GM19463 (cell line): ENCODE results near the gene SMYD4.
"Not testable (repeated sequence)": the region's sequence is repeated elsewhere in the genome, so short reads cannot be mapped to it uniquely, and the experiment has no call there.

Experiments used
- ATAC-seq: cut with Tn5 transposase; IDR thresholded peaks from one replicate; pipeline ENCODE4 v1.9.1; 2021; ENCODE audit warnings: mild to moderate bottlenecking, moderate library complexity; ENCODE audit not compliant: unreplicated experiment

SMYD4 gene, protein sequence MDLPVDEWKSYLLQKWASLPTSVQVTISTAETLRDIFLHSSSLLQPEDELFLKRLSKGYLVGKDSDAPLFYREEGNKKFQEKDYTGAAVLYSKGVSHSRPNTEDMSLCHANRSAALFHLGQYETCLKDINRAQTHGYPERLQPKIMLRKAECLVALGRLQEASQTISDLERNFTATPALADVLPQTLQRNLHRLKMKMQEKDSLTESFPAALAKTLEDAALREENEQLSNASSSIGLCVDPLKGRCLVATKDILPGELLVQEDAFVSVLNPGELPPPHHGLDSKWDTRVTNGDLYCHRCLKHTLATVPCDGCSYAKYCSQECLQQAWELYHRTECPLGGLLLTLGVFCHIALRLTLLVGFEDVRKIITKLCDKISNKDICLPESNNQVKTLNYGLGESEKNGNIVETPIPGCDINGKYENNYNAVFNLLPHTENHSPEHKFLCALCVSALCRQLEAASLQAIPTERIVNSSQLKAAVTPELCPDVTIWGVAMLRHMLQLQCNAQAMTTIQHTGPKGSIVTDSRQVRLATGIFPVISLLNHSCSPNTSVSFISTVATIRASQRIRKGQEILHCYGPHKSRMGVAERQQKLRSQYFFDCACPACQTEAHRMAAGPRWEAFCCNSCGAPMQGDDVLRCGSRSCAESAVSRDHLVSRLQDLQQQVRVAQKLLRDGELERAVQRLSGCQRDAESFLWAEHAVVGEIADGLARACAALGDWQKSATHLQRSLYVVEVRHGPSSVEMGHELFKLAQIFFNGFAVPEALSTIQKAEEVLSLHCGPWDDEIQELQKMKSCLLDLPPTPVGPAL

DNA sequence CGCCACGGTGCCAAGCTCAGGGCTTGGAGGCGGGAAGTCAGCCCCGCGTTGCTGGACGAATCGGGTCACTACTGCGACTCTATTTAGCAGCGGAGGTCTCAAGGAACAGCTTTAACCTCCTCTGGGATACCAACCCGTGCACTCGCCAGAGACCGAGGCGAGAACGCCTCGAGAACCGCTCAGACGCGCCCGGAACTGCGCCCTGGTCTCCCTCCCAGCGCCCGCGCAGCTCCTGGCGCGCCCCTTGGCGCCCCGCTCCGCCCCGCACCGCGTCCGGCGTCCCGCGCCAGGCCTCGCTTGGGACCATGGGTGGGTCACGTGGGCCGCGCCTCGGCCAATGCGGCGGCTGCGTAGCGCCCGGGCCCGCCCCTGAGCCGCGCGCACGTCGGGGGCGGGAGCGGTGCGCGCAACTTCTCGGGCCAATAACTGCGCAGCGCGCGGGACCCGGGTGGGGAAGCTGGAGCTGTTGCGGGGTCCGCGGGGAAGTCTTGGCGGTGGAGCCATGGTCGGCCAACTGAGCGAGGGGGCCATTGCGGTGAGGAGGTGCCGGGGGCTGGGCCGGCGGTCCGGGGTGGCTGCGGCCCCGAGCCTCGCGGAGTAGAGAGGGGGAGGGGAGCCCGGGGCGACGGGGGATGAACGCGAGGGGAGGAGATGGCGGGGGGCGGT is at the start of gene SMYD4, which contains the start of gene RPA1:
TSS of gene SMYD4 (minus strand) at position 311 of the 666 bp plus-strand sequence. CDS start 1,908 bp downstream, outside the sequence.
TSS of gene RPA1 (plus strand) at position 414 of the 666 bp plus-strand sequence. CDS start at position 503, 89 bp downstream.
- peak; percentile 87 for ATAC-seq

DNA sequence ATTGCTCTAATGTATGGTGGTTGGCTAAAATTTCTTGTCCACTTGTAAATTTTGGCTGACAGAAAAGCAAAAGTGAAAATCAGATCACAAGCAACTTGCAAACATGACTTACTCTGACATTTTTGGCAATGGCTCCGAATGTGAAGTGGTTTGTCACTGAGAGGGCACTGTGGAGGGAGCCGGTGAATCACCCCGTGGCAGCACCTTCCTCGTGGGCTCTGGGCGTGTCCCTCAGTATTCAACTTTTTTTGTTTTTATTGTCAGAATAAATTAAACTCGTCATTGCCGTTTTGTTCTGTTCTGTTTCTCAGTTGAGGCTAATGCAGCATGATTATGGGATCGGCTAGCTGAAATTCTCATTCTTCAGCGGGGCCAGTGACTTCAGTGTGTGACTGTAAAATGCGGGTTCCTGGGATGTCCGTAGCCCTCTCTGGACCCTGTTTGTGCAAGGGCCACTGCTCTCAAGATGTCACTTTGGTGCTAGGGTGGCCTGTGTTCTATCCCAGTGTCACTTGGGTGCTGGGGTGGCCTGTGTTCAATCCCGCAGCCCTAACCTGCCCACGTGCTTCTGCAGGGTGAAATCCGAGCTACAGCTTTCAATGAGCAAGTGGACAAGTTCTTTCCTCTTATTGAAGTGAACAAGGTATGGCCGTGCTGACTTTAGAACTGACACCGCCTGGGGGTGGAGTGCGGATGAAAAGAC is 48.9 kb upstream of the SMYD4 start:
- no peak for ATAC-seq

DNA sequence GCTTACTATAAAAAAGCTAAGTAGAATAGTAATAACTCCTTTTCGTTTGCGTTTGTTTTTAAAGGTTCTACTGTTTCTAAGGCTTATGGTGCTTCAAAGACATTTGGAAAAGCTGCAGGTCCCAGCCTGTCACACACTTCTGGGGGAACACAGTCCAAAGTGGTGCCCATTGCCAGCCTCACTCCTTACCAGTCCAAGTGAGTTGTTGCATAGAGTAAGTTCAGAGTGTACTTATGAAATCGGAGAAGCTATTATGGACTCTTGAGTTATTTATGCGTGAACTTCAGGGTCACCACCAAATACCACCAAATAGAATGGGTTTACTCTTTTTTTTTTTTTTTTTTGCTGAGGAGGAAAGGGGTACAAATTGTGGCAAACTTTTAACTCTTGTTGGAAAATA is 45.9 kb upstream of the SMYD4 start:
- no peak for ATAC-seq

DNA sequence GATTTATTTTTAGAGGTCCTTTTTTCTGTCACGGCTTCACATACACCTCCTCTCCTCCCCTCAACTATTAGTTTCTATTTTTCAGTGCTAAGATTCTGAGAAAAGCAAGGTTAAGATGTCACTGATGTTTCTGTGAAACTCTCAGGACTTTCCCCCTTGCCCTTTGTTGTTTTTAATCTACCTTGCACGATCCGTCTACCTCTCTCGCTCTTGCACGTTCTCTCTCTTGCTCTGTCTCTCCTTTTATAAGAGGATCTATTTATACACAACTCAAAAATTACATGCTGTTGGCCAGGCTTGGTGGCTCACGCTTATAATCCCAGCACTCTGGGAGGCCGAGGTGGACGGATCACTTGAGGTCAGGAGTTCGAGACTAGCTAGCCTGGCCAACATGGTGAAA is 43.7 kb upstream of the SMYD4 start:
- ATAC-seq: no peak

DNA sequence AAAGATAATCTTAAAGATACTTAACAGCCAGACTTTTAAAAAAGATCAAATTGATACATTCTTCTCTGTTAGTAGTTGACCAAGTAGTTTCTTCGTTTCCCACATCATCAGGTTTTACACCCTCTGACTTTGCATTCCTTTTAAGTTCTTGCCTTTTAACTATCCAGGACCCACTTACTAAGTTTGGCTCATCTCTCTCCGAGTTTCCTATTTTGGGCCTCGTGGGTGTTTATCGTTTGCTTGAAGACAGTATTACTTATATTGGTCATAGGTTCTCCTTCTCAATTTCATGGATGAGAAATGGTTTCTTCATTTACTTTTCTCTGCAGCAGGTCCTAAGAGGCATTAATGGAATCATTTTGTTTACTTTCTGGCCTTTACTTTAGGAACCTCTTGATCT is 43.3 kb upstream of the SMYD4 start:
- ATAC-seq: no peak

DNA sequence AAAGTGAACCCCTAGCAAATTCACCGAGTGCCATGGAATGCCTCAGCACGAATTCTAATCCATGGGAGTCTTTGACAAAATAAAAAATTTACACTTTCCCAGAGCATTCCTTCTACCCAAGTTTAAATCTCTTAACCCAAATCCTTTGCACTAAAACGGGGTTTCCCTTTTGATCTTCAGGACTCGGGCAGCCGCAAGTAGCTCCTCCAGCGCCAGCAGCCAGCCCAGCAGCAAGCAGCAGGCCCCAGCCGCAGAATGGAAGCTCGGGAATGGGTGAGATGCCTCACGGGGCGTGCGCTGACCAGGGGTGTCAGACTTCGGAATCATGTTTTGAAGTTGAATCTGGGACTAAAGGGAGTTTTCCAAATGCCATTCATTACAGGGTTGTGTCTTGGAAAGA is 42.6 kb upstream of the SMYD4 start:
- no peak for ATAC-seq

DNA sequence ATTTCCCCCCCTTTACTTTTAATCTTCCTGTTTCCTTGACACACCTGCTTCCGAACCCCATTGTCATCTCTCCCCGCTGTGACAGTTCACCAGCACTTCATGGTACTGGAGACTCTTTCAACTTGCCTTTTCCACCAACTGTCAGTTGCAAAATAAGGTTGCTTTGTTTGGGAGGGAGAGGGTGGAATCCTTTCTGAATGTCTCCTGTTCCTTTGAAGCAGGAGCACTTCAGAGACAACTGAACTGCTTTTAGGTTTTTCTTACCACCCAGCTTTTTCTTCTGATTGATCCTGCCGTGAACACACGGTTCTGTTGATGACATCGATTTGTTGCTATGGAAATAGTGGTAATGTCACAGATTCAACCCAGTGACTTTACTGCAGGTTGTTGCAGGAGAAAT is 42.1 kb upstream of the SMYD4 start:
- no peak for ATAC-seq

DNA sequence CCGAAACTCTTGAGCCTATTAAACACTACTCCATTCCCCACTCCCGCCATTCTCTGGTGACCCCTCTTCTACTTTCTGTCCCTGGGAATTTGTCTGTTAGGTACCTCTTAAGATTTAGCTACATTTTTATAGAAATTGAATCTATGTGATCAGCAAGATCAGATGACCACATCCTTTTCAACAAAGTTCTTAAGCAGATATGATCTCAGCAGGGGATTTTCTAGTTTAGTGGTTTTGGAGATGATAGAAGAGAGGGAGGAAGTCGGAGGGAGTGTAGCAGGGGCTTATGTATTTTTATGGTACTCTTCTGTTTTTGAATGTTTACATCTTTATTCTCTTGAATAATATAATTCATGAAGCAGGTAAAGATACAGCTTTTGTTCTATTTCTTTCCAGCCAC is 40.9 kb upstream of the SMYD4 start:
- no peak for ATAC-seq

DNA sequence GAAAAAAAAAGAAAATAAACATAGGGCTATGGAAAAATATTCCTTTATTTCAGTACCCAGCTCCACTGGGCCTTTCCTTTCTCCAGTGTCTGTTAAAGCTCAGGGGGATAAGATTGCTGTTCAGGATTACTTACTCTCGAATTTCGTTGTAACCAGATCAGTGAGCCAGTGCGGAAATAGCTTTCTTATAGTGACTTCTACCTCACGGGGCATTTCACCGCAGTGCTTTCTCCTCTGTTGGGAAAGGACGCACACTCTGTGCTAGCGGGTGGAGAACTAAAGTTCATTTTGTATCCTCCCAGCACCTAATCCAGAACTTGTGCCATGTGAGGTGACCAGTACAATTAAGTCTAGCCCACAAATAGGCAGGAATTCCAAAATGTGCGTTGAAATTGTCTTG is 38.4 kb upstream of the SMYD4 start:
- no peak for ATAC-seq

DNA sequence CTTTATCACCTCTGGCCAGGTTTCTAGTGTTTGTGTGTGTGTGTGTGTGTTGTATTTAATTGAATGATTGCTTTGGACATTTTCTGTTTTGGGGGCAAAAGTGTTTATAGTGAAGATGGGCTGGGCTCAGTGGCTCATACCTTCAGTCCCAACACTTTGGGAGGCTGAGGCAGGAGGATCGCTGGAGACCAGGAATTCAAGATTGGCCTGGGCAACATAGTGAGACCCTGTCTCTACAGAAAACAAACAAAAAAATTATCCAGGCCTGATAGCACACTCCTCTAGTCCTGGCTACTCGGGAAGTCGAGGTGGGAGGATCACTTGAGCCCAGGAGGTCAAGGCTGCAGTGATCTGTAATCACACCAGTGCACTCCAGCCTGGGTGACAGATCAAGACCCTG is 37.6 kb upstream of the SMYD4 start:
- no peak for ATAC-seq

DNA sequence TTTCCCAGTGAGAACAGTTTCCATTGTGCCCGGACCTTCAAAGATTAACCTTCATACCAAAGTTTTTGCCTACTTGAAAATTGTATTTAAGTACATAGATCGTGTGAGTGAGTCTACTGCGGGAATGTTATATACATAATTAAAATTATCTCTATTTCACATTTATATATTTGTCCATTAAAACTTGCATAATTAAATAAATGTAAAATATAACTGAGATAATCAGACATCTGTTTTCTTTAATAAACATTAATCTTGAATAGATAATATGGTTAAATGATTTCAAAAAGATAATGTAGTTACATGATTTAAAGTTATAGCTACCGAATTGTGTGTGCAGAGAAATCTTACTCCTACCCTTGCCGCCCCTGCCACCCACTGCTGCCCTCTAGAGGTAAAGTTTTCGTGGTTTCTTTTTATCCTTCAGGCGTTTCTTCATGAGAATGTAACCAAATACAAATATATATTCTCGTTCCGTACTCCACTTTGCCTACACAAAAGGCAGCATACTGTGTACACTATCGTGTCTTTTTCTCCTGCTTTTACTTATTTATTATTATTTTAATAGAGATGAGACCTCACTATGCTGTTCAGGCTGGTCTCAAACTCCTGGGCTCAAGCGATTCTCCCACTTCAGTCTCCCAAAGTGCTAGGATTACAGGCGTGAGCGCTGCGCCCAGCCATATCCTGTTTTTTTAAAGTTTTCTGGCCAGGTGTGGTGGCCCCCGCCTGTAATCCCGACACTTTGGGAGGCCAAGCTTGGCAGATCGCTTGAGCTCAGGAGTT is 35.7 kb upstream of the SMYD4 start:
- no peak for ATAC-seq

DNA sequence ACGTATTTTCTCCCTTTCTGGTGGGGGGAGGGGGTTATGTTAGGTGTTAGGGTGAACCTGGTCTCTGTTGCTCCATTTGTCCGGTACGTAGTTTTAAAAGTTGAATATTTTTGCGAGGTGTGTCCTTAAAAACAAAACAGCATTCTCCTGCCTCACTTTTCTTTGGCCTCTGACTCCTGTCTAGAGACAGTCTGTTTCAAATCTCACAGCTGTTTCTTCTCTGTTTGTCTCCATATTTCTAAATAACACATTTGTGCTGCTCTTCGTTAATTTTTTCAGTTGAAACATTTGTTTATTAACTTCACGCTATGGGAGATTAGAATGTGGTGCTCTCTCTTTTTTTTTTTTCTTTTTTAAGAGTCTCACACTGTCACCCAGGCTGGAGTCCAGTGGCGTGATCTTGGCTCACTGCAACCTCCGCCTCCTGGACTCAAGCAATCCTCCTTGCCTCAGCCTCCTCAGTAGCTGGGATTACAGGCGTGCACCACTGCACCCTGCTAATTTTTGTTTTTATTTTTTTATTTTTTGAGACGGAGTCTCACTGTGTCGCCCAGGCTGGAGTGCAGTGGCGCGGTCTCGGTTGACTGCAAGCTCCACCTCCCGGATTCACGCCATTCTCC is 31.8 kb upstream of the SMYD4 start:
- ATAC-seq: no peak

DNA sequence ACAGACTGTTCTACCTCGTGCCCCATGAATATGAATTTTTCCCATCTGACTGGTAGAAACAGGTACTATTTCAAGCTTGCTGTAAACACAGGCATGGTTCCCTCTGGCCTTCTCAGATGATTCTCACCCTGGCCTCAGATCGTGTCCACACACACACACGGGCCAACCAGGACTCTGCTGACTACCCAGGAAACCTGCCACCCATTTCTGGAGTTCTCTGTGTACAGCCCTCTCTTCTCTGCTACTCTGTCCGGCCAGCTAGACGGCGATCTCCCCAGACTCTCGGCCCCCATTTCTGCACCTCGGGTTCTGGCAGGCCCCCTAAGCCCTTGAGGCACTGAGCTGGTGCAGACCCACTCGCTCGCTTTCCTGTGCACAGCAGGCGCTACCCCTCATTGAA is 31.3 kb upstream of the SMYD4 start:
- ATAC-seq: no peak

DNA sequence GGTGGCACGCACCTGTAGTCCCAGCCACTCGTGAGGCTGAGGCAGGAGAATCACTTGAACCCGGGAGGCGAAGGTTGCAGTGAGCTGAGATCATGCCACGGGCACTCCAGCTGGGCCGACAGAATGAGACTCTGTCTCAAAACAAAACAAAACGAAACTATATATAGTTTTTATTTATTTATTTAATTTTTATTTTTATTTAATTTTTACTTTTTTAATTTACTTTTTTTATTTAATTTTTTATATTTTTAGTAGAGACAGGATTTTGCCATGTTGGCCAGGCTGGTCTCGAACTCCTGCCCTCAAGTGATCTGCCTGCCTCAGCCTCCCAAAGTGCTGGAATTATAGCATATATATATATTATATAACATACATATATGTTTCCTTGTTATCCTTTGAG is 26.8 kb upstream of the SMYD4 start:
- not testable (repeated sequence) for ATAC-seq

DNA sequence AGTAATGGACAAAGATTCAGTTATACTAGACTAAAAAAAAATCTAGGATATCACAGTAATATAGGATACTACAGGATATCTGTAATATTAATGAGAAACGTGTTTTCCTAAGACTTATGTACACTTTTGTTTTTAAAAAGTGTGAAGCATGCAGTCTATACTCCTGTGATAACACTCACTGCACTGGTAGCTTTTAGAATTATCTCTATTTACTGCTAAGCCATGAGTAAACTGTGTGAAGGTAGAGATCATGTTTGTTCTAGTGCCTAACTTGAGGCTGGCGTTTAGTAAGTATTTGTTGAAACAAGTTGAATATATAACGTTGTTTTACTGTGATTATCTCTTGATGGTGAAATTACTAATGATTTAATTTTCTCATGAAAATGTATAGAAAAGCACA is 24.0 kb upstream of the SMYD4 start:
- no peak for ATAC-seq

DNA sequence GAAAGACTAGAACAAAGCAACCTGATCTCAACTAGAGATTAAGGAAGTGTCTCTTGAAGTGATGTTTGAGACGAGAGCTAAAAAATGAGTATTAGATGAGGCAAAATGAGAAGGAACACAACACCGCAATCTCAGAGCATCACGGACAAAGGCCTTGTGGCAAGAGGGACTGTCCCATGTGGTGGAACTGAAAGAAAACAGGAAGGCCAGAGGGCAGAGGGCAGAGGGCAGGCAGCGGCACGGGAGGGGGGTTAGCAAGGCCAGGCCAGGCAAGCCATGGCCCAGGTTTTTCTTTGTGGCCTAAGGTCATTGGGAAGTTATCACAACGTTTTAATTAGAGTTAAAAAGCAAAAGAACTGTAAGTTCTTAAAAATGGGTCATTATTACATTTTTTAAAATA is 22.6 kb upstream of the SMYD4 start:
- no peak for ATAC-seq

DNA sequence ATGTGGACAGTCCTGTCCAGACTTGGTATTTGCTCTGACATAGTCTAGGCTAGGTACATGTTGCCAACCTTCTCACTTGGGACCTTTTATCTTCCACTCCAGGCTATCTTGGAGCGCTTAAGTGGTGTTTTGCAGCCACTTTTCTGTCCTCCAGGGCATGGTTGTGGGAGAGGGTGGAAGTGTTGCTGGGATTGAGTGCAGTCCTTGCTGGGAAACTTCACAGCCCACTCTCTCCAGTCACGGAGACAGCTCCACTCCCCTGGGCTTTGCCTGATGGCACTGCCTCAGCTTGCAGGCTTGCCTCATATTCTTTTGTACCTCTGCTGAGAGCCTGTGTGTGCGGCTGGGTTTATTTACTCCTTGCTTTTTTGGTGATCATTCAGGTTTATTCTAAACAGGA is 17.5 kb upstream of the SMYD4 start:
- no peak for ATAC-seq

DNA sequence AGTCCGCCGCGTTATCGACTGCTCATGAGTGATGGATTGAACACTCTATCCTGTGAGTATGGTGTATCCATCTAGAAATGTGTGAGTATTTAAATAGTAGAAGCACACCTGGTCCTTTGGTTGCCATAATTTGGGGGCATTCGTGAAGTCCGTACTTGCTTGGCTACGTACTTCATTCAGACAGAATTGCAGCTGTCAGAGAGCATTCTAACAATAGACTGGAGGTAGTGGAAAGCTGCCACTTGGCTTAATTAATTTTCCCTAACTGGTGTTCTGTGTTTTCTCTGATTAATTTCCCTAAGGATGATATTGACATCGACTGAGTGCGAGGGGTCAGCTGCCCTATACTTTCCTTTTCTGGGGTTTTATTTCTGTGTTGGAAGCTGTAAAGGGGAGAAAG is 14.2 kb upstream of the SMYD4 start:
- ATAC-seq: no peak

DNA sequence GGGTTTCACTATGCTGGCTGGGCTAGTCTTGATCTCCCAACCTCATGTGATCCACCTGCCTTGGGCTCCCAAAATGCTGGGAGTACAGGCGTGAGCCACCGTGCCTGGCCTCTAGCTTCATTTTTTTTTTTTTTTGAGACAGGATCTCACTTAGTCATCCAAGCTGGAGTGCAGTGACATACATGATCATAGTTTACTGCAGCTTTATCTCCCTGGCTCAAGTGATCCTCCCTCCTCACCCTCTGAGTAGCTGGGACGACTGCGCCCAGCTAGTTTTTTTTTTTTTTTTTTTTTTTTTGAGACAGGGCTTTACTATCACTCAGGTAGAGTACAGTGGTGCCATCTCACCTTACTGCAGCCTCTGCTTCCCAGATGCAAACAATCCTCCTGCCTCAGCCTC is 9.8 kb upstream of the SMYD4 start:
- no peak for ATAC-seq
